HPDE6-E6E7 (cell line): ENCODE results near the gene B3GALT5.
"Not testable (repeated sequence)": the region's sequence is repeated elsewhere in the genome, so short reads cannot be mapped to it uniquely, and the experiment has no call there.

Source experiments
- DNase-seq: peaks from one replicate; pipeline ENCODE4 v3.0.0; 2011; ENCODE audit warnings: missing footprints; ENCODE audit errors: extremely low spot score

B3GALT5 gene

DNA sequence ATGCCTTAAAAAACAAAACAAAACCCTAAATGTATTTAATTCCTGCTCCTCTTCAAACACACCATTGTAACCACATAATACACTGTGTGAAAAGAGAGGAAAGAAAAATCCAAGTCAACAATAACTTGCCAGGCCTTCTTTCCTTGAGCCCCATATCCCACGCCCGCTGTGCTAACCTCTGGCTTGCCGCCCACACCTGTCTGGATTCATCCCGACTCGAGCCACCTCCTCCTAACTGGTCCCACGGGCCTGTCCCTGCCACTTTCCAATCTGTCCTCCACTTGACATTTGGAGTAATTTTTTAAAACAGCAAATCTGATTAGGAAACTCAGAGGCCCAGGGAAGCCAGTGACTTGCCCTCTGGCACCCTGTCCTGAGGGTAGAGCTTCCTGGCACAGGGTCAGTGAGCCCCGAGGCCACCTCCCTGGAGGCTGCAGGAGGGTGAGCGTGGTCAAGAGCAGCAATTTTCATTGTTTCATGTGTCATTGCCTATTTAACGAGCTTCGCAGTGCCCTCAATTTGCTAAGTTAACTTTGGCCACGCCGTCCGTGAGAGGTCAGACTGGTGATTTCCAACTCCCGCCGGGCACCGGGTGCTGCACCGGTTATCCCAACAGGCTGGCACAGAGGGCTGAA, 54.1 kb downstream of the B3GALT5 start:
- no peak for DNase-seq

DNA sequence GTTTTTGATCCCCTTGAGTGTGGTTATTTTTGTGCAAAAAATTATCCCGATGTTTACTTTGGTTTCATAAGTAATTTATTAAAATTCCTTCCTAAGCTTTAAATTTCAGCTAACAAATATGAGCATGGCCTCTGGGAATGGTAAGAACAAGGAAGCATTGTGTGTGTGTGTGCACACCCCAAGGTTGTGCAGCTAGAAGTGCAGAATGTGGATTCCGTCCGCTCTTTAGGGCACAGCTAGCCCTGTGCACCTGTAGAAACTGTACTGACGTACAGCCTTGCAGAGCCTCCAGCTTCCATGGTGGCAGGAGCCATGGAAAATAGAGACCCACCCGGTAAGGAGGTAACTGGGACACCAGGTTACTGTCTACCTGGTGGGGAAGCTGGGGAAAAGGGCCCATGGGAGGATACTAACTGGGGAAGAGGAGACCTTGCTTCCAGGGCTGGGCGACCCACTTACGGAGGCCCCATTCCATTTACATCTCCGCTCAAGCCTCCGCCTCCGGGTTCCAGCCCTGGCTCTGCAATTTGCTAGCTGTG, 54.7 kb downstream of the B3GALT5 start:
- DNase-seq = no peak

DNA sequence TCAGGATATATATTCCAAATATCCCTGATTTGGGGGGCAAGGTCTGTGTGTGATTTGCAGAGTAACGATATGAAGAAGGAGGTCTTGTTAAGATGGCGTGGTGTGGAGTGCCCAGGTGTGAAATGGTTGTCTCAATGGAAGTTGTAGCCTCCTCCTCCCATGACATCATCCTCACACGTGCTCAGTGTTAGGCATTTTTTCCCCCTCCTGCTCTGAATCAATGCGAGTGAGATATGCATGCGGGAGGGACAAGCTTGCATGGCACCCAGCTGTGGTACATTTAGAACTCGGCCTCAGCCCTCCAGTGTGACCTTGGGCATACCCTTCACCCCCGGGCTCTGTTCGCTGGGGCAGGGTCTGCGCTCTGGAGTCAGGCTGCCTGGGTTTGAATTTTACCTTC, 55.6 kb downstream of the B3GALT5 start:
- DNase-seq = no peak

DNA sequence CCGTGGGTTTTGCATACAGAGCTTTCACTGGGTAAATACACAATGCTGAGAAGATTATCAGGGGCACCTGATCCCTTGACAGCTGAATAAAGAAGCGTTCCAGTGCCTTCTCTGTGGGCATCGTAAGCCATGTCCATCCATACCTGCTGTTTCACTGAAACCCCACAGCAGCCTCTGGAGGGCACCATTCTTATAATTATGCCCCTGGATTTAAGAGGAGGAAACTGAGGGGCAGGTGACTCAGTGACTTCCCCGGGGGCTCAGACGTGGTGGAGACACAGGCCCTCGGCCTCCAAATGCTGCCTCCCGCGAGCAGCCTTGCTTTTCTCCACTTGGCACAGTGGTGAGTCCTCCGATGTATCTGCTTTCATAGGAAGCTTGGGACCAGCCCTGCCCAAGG, 56.7 kb downstream of the B3GALT5 start:
- DNase-seq = no peak

DNA sequence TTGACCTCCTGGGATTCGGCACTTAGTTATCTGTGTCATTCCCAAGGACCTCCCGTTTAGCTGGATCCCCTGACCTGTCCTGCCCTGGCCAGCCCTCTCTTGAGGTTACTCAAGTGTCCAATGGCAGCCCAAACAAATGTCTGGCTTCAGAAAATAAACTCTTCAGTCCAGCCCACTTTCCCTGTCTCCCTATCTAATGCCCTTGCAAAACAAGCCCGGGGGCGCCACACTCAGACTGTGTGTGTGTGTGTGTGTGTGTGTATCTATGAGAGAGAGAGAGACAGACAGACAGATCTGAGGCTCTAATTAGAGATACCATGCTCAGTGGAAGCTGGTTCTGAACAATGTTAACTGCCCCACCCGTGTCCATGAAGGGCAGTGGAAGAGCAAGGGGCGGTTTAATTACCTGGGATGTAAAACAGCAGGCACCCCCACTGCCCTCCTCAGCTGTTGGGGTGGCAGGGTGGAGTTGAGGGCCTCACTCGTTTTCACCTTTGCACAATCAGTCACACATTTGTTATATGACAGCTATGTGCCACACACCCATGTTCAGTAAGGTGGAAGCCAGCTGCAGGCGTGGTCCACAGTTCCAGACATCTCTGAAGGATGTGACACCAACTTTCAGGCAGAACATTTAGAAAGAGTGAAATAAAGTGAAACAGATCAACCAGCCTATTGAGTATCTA, 57.4 kb downstream of the B3GALT5 start:
- no peak for DNase-seq

DNA sequence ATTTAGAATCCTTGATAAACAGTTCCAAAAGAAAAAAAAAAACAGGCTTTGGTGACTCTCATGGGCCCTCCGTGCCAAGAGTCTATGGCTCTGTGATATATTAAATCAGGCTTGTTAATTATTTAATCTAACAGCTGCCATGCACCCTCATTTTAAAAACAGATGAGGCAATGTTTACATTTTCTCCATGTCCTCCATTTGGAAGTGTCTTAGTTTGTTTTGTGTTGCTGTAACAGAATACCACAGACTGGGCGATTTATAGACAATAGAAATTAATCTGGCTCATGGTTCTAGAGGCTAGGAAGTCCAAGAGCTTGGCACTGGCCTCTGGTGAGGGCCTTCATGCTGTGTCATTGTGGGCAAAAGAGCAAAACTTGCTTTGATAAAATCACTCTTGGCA, 58.0 kb downstream of the B3GALT5 start:
- DNase-seq = no peak

DNA sequence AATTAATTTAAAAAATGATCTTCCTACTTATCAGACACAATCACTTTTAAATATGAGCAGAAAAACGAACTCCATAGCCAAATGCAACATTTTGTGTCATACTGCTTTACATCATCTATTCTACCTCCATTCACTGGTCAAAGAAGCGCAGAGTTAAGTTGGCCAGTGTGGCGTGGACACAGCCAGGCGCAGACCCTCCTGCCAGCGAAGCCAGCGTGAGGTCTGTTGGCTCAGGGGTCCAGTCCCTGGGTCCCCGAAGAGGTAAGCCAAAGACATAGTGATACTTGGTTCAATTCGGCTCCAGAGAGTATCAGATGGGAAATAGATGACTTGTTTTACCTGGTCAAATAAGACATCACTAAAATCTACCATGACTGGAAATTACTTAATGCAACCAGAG, 59.2 kb downstream of the B3GALT5 start:
- no peak for DNase-seq

DNA sequence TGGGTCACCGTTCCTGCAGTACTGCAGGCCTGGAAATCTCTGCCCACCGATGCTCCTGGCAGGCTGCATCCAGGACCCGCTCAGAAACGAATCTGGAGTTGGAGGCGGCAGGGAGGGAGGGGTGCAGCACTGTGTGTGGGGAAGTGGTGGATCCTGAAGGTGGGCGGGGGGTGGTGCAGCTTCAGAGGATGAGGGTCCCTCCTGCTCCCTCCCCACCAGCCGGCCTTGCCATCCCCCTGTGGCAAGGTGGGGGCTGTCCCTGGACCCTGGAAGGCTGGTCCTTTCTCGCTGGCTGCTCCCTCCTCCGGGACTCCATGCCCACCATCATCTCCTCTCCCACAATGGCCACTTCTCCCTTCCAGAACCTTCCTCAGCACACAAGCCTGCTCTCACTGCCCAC, 60.4 kb downstream of the B3GALT5 start:
- DNase-seq = no peak

DNA sequence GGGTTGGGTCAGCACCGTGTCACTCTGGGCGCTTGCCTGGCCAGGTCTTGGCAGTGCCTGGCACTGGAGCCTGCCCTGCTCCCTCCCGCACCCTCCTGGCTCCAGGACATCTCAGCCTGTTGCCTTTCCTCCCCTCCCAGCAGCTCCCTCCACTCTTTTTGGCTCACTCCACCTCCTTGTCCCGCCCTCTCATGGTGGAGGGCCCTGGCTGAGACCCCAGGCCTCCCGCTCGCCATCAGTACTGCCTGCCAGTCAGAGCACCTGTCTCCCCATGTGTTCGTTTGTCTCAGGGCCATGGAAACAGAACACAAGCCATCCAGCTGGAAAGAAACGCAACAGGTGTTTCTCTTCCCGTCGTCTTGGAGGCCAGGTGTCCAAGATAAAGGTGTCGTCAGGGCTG, 61.0 kb downstream of the B3GALT5 start:
- no peak for DNase-seq

DNA sequence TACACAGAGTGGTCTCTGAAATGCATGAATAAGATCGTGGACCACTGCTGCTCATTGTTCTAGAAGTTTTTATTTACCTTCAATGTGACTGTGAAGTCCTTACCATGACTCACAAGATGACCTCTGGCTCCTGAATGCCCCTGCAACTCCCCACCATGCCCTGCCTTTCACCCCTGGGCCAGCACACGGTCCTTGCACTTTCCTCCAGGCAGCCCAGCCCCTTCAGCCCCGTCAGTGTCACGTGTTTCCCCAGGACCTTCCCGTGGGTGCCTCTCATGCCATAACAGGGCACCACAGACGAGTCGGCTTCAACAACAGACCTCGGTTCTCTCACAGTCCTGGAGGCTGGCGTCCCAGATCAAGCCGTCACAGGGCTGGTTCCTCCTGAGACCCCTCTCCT, 62.1 kb downstream of the B3GALT5 start:
- no peak for DNase-seq

DNA sequence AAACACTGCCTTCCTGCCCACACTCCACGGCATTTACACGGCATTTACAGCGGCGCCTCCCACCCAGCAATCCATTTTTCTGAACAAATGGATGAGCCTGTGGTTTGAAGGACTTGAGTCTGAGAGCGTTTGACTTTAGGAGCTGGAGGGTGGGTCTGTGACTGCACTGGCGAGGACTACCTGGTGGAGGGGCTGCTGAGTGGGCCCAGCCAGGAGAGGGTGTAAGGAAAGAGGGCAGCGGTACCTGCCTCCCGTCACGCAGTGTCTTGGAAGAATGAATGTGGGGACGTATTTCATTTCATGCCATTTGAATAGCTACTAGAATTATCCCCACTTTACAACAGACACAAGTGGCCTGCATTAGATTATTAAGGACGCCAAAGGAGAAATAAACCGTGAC, 62.9 kb downstream of the B3GALT5 start:
- DNase-seq = no peak

DNA sequence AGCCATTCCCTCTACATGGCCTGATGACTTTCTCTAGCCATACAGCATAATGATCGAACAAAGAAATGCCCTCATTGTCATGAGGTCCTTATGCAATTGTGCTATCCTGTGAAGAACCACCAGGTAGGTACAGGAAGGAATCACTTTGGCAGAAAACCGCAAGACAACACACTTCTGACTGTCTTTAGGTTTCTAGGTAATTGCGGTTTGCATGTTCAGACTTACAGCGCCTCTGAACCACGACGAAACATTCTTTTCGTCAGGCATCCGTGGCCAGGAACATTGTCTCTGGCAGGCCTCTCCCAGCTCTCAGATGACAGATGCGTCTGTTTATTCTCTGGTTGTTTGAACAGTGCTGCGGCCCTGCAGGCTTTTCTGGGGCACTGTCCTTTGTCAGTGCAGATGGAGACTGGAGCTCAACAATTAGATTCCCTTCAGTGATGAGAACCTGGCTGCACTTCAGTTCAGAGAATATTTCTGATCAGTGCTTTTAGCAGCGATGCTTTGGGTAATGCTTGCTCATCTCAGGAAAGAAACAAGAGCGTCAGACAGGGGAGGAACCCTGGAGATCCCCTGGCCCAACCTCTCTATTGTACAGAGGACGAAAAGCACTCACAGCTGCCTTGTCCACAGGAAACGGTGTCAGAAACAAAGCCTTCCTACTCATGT, 63.4 kb downstream of the B3GALT5 start:
- no peak for DNase-seq

DNA sequence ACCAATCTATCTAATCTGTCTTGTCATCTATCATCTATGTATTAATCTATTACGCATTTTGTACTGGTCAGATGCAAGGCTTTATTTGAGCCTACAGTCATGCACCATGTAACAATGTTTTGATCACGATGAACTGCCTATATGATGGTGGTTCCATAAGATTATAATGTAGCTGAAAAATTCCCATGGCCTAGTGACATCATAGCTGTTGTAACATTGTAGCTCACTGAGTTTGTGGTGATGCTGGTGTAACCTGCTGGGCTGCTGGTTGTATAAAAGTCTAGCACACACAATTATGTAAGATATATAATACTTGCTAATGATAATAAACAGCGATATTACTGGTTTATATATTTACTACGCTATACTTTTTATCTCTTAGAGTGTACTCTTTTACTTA, 67.5 kb downstream of the B3GALT5 start:
- DNase-seq = no peak

DNA sequence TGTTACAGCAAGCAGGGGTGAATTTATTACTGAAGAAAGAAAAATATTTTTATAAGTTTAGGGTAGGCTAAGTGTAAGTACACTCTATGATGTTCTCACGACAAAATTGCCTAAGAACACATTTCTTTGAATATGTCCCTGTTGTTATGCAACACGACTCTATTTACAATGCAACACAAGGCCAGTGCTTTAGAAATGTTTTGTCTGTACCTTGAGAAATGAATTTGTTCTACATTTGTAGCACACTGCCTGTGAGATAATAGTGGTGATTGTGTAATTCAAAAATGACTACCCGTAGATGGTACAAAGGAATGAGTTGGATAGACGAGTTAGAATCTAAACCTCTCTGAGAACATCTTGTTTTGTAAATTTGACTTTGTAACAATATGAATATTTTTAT, 68.5 kb downstream of the B3GALT5 start:
- no peak for DNase-seq

DNA sequence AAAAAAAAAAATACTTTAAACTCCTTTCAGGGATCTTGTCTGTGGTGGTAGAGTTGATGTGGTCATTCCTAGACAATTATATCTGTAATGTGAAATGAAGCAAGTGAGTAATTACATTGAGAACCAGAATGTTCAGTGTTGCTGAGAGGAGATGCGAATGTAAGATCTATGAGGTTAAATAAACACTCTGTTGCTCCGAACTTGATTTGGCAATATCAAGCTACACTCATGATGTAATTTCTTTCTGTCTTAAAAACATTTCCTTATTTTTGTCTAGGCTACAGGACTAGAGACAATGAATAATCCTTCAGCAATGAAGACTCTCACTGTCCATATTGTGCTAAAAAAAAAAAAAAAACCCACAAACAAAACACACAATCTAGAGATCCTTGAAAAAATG, 69.1 kb downstream of the B3GALT5 start:
- DNase-seq = no peak

DNA sequence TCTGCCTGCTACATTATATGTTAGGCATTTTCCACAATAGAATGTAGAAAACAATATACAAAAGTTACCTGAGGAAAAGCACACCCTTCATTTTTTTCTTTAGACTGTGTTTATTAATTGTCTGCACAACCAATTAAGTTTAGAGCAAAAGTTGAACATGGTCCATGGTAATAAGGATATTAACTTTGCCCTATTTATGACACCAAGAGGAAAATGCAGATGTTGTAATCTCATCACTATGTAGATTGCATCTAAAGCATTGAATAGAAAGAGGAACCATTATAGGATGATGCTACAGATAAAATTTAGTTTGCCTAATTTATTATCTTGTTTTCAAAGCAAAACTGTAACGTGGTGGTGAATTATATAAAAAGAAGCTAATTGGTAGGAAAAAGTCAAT, 72.5 kb downstream of the B3GALT5 start:
- DNase-seq = no peak

DNA sequence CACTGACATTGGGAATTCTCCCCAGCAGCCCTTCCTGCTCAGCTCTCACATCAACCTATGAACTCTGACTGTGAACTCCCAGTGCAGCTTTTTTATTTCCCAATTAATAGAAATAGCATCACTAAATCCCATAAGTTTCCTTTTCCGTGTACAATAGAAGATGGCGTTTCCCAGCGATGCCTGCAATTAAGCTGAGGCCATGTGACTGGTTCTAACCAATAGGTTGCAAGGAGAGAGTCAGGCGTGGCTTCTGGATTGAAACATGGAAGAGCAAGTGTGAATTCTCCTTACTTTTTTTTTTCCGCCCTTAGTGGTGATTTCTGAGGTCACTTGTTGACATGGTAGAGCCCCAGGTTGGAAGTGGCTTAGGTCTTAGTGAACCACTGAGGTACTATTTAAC, 73.3 kb downstream of the B3GALT5 start:
- DNase-seq = no peak

DNA sequence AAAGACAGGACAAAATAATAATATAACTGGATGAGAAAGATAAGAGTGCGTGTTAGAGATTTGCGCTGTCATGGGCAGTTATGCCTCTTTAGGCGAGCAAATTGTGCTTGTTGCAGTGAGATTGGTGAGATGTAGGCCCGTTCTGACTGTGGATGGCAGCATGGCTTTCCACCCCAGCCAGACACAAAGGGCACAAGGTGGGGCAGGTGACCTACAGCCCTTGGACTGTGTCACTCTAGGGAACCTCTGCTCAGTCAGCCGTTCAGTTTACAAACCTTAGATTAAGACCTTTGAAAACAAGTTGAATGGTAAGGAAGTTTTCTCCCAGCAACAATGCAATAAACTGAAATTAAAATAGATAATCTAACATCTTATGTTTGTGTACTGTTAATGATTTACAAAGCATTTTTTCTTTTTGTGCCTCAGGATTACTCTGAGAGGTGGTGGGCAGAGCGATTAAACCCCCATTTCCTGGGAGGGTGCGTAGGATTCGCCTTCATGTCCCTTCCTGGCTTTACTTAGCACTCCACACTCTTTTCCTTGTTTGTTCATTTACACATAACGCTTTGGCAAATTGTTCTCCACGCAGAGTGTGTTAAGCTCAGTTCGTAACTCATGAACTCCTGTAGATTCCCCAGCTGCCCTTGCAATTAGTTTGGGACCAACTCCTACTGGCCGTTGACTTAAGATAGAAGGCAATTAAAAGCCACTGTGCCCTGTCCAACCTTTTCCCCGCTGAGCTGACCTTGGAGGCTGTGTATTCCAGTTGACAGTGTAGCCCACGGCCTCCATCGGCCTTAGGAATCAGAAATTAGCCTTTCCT, 74.1 kb downstream of the B3GALT5 start:
- no peak for DNase-seq

DNA sequence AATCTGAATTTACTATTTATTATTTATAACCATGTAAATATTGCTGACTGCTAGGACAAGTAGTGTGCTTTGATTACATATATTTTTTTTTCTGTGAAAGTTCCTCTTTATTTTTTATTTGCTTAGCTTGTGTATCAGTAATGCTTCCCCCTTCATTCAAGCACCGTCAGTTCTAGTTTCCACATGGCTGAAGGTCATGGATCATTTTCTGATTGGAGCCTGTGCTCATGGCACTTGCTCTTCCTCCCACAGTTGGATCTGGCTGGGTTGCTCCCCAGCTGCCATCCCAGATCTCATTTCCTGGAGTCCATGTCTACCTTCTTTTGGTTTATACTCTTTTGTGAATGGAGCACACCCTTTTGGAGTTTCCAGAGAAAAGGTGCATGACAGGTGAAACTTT, 75.3 kb downstream of the B3GALT5 start:
- no peak for DNase-seq

DNA sequence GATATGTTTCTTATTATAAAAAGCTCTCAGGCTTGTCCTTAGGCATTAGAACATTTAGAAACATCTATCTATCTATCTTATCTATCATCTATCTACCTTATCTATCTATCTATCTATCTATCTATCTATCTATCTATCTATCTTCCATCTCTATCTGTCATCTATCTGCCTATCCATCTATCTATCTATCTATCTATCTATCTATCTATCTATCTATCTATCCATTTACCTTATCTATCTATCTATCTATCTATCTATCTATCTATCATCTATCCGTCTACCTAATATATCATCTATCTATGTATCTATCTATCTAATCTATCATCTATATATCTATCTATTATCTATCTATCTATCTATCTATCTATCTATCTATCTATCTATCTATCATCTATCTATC, 77.1 kb downstream of the B3GALT5 start:
- DNase-seq = not testable (repeated sequence)

DNA sequence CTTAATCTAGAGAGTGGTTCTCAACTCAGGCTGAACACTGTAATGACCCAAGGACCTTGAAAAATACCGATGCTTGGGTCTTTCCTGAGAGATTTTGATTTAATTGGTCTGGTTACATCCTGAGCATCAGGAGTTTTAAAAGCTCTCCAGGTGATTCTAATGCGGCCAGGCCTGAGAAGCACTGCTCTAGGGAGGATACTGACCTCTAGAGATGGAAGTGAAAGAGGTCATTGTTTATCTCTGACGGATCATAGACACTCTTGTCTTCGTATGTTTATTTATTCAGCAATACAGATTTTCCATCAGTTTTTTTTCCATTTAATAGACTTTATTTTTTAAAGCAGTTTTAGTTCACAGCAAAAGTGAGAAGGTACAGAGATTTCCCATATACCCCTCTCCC, 77.7 kb downstream of the B3GALT5 start:
- DNase-seq = no peak

DNA sequence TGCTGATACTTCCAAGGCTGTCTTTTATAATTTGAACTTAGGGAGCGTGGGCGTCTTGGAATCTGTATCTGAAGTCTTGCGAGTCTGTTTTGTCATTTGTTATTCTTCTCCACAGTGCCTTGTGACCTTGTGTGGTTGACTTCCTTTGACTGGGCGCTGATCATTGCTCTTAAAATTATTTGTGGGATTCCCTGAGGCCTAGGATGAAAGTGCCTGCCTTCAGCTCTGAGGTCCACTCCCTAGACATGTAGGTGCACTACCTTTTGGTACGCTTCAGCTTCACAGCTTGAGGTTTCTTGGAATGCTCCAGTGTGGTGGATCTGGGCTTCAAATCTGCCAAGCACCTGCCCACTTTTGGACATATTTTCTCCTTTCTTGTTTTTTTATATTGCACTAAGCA, 82.0 kb downstream of the B3GALT5 start:
- DNase-seq = no peak
